Measurements from ENCODE around the gene SLC4A3.

SLC4A3 gene

GRCh38 chr2:219687882-219688559, 60.6 kb downstream of the SLC4A3 start:
- DNase-seq: no peak
- Mint-ChIP-seq H3K9me3 (peaks cover 19% of the 10 kb centered on the region), H3K27me3 (ENCODE audit: low read depth, poor library complexity) (peaks cover 20% of the 10 kb centered on the region), H3K4me1 (peaks cover 62% of the 10 kb centered on the region), H3K27ac (no peak overlapping the region), H3K4me3 (no peak overlapping the region), H3K36me3 (ENCODE audit: low read depth) (peaks cover 5% of the 10 kb centered on the region)
- no peak for TF ChIP-seq CTCF (IDR thresholded peaks at IDR 0.05)

GRCh38 chr2:219688560-219689445, 61.4 kb downstream of the SLC4A3 start:
- peaks cover under 1% of the 10 kb centered on the region for H3K36me3 Mint-ChIP-seq (ENCODE audit: low read depth)
- peaks cover 62% of the 10 kb centered on the region for H3K4me1 Mint-ChIP-seq
- no peak overlapping the region for H3K4me3 Mint-ChIP-seq
- no peak for DNase-seq
- peaks cover 16% of the 10 kb centered on the region for H3K9me3 Mint-ChIP-seq
- no peak overlapping the region for H3K27ac Mint-ChIP-seq
- H3K27me3 Mint-ChIP-seq (ENCODE audit: low read depth, poor library complexity): peaks cover 20% of the 10 kb centered on the region
- no peak for TF ChIP-seq CTCF (IDR thresholded peaks at IDR 0.05)

- peaks cover 6% of the 10 kb centered on the region for H3K9me3 Mint-ChIP-seq
- peak; percentile 58 for DNase-seq
- H3K27me3 Mint-ChIP-seq (ENCODE audit: low read depth, poor library complexity): peaks cover 20% of the 10 kb centered on the region
- H3K27ac Mint-ChIP-seq: no peak overlapping the region
- H3K36me3 Mint-ChIP-seq (ENCODE audit: low read depth): no peaks in the 10 kb centered on the region
- peaks cover 51% of the 10 kb centered on the region for H3K4me1 Mint-ChIP-seq
- peak; percentile 88 for TF ChIP-seq CTCF (IDR thresholded peaks at IDR 0.05)
- H3K4me3 Mint-ChIP-seq: no peak overlapping the region
Measured at GRCh38 chr2:219689676-219690628, 62.5 kb downstream of the SLC4A3 start.

GRCh38 chr2:219691571-219691970, 64.1 kb downstream of the SLC4A3 start:
- H3K36me3 Mint-ChIP-seq (ENCODE audit: low read depth): no peaks in the 10 kb centered on the region
- H3K9me3 Mint-ChIP-seq: peaks cover 6% of the 10 kb centered on the region
- H3K4me1 Mint-ChIP-seq: peaks cover 35% of the 10 kb centered on the region
- H3K4me3 Mint-ChIP-seq: no peak overlapping the region
- no peak overlapping the region for H3K27ac Mint-ChIP-seq
- no peak for TF ChIP-seq CTCF (IDR thresholded peaks at IDR 0.05)
- peaks cover 20% of the 10 kb centered on the region for H3K27me3 Mint-ChIP-seq (ENCODE audit: low read depth, poor library complexity)
- no peak for DNase-seq

Measured in nephron progenitor cell (in vitro differentiated cells).